GM18499 (cell line): ENCODE results near the gene JUNB.

Experiments used
- ATAC-seq: cut with Tn5 transposase; IDR thresholded peaks from one replicate; pipeline ENCODE4 v1.9.1; 2021; ENCODE audit warnings: moderate number of reproducible peaks; ENCODE audit not compliant: insufficient read depth, unreplicated experiment

Gene JUNB

GRCh38 chr19:12840091-12841079 is 49.1 kb downstream of the JUNB start:
- no peak for ATAC-seq

- no peak for ATAC-seq
Measured at GRCh38 chr19:12841094-12841493, 49.8 kb downstream of the JUNB start.

DNA sequence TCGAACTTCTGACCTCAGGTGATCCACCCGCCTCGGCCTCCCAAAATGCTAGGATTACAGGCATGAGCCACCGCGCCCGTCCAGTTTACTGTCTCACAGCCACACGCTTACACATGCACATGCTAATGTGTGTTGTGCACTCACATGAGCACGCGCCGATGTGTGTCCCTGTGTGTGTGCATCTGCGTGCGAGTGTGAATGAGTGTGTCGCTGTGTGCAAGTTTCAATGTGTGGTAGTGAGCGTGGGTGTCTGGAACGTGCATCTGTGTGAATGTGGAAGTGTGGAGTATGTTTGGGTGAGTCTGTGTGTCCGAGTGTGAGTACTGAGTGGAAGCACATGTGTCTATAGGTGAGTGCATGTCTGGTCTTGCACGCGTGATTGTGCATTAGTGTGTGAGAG is 51.2 kb downstream of the JUNB start:
- ATAC-seq, result no peak
